Liver (tissue), 3 donors: Measurements from ENCODE around the gene WRNIP1.

ENCODE experiments used
- GABPA ChIP-seq, 2 donors: IDR thresholded peaks in 1 of 2; conservative IDR thresholded peaks in 1 of 2; 2 replicates each; pipeline ENCODE4 v1.6.1; 2016; ENCODE audit warnings: antibody characterized with exemption in 2 of 2, mild to moderate bottlenecking in 1 of 2, moderate library complexity in 1 of 2
- HNF4A ChIP-seq, 2 donors: conservative IDR thresholded peaks; 2 replicates each; pipeline ENCODE4 v1.6.1; 2016; ENCODE audit warnings: antibody characterized with exemption in 2 of 2, mild to moderate bottlenecking in 2 of 2
- JUND ChIP-seq, 2 donors: IDR thresholded peaks; 2 replicates each; pipeline ENCODE4 v1.6.1; 2016; ENCODE audit warnings: antibody characterized with exemption in 2 of 2
- MAX ChIP-seq: IDR thresholded peaks from 2 replicates; pipeline ENCODE4 v1.6.1; 2016; ENCODE audit warnings: antibody characterized with exemption
- NR2F2 ChIP-seq: IDR thresholded peaks from 2 replicates; pipeline ENCODE4 v1.6.1; 2016; ENCODE audit warnings: antibody characterized with exemption
- RAD21 ChIP-seq, 2 donors: IDR thresholded peaks; 2 replicates each; pipeline ENCODE4 v1.6.1; 2016; ENCODE audit warnings: antibody characterized with exemption in 2 of 2, mild to moderate bottlenecking in 2 of 2
- REST ChIP-seq: IDR thresholded peaks from 2 replicates; pipeline ENCODE4 v1.6.1; 2016; ENCODE audit warnings: antibody characterized with exemption, mild to moderate bottlenecking
- RXRA ChIP-seq, 2 donors: IDR thresholded peaks; 2 replicates each; pipeline ENCODE4 v1.6.1; 2017 to 2018; ENCODE audit warnings: antibody characterized with exemption in 2 of 2, mild to moderate bottlenecking in 1 of 2
- SP1 ChIP-seq: IDR thresholded peaks from 2 replicates; pipeline ENCODE4 v1.6.1; 2018; ENCODE audit warnings: antibody characterized with exemption, mild to moderate bottlenecking
- TAF1 ChIP-seq: conservative IDR thresholded peaks from 2 replicates; pipeline ENCODE4 v1.6.1; 2016; ENCODE audit warnings: antibody characterized with exemption, mild to moderate bottlenecking
- YY1 ChIP-seq: IDR thresholded peaks from 2 replicates; pipeline ENCODE4 v1.6.1; 2016; ENCODE audit warnings: antibody characterized with exemption, mild to moderate bottlenecking
- ZBTB33 ChIP-seq: IDR thresholded peaks from 2 replicates; pipeline ENCODE4 v1.6.1; 2016; ENCODE audit warnings: antibody characterized with exemption
- TF ChIP-seq, protein P1 (sequence below): fragments of 150-350 bp; IDR thresholded peaks from 2 replicates; pipeline ENCODE4 v1.5.1; 2017; ENCODE audit warnings: improper control_type of control experiment, low read depth, low read length; ENCODE audit not compliant: missing input control
- TF ChIP-seq, protein P2 (sequence below): IDR thresholded peaks from 2 replicates; pipeline ENCODE4 v1.6.1; 2016; ENCODE audit warnings: antibody characterized with exemption
- donor health status: healthy.
- donor health status: healthy.

DNA sequence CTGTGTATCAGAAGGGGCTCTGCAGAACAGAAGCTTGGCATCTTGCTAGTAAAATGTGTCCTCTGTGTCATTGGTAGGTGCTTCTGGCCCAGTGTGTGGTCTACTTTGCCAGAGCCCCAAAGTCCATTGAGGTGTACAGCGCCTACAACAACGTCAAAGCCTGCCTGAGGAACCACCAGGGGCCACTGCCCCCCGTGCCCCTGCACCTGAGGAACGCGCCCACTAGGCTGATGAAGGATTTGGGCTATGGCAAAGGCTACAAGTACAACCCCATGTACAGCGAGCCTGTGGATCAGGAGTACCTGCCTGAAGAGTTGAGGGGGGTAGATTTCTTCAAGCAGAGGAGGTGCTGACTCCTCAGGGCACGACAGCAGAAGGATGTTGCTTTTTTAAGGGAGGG lies 19.7 kb downstream of the WRNIP1 start:
- TF ChIP-seq, protein P1, sequence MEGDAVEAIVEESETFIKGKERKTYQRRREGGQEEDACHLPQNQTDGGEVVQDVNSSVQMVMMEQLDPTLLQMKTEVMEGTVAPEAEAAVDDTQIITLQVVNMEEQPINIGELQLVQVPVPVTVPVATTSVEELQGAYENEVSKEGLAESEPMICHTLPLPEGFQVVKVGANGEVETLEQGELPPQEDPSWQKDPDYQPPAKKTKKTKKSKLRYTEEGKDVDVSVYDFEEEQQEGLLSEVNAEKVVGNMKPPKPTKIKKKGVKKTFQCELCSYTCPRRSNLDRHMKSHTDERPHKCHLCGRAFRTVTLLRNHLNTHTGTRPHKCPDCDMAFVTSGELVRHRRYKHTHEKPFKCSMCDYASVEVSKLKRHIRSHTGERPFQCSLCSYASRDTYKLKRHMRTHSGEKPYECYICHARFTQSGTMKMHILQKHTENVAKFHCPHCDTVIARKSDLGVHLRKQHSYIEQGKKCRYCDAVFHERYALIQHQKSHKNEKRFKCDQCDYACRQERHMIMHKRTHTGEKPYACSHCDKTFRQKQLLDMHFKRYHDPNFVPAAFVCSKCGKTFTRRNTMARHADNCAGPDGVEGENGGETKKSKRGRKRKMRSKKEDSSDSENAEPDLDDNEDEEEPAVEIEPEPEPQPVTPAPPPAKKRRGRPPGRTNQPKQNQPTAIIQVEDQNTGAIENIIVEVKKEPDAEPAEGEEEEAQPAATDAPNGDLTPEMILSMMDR, result no peak
- TF ChIP-seq MAX (no peak), RXRA (IDR thresholded peaks at IDR 0.05) (no peak), YY1 (no peak), TAF1 (no peak), RAD21 (IDR thresholded peaks at IDR 0.05) (no peak), HNF4A (conservative IDR thresholded peaks at IDR 0.05) (no peak), NR2F2 (no peak), ZBTB33 (no peak), GABPA (IDR thresholded peaks at IDR 0.05 in 1 of 2, conservative IDR thresholded peaks at IDR 0.05 in 1 of 2) (no peak), REST (no peak), JUND (IDR thresholded peaks at IDR 0.05) (no peak), SP1 (no peak)
- TF ChIP-seq, protein P2, sequence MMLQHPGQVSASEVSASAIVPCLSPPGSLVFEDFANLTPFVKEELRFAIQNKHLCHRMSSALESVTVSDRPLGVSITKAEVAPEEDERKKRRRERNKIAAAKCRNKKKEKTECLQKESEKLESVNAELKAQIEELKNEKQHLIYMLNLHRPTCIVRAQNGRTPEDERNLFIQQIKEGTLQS, result no peak
